Tibial nerve (tissue), 4 donors: ENCODE results near the gene KAZN. TPM values are rescaled to one million over a fixed set of nuclear protein-coding genes. Genes with fewer than 3 reads are reported as not detected.
A peak's percentile ranks its signal among the peaks of the same experiment; 100 is the strongest.

ENCODE experiments used
- DNase-seq, 2 donors: peaks; one replicate each; pipeline ENCODE4 v3.0.0-alpha.2; 2019; ENCODE audit warnings: low spot score in 2 of 2
- H3K27ac ChIP-seq, 4 donors: fragments of 200-600 bp; sonication (generic) in 3 of 4; one replicate each; pipeline ENCODE4 v1.5.1; 2017 to 2019; ENCODE audit warnings: mild to moderate bottlenecking in 1 of 4
- H3K27me3 ChIP-seq, 2 donors: fragments of 200-600 bp; sonication (generic) in 1 of 2; one replicate each; pipeline versions ENCODE4 v1.5.1 to v1.6.0; 2017 to 2019
- H3K36me3 ChIP-seq, 3 donors: fragments of 200-600 bp; sonication (generic); one replicate each; pipeline ENCODE4 v1.5.1; 2018 to 2019
- H3K4me1 ChIP-seq, 4 donors: fragments of 200-600 bp; sonication (generic) in 3 of 4; one replicate each; pipeline ENCODE4 v1.5.1; 2017 to 2019
- H3K4me3 ChIP-seq, 4 donors: fragments of 200-600 bp; sonication (generic) in 3 of 4; one replicate each; pipeline ENCODE4 v1.5.1; 2017 to 2019; ENCODE audit warnings: mild to moderate bottlenecking in 1 of 4, moderate library complexity in 1 of 4
- H3K9me3 ChIP-seq, 4 donors: fragments of 200-600 bp; sonication (generic) in 3 of 4; one replicate each; pipeline ENCODE4 v1.5.1; 2017 to 2019
- EP300 ChIP-seq, 2 donors: sonication (generic); formaldehyde crosslinking; IDR thresholded peaks; one replicate each; pipeline ENCODE4 v1.6.1; 2017; ENCODE audit warnings: antibody characterized with exemption in 2 of 2, mild to moderate bottlenecking in 1 of 2
- POLR2A ChIP-seq, 2 donors: fragments of 450-650 bp; IDR thresholded peaks; one replicate each; pipeline ENCODE4 v1.6.1; 2017; ENCODE audit warnings: antibody characterized with exemption in 2 of 2, mild to moderate bottlenecking in 2 of 2, moderate library complexity in 2 of 2
- WGBS, 2 donors: methylation state at CpG; one replicate each; pipeline ENCODE4 v1.1.5; 2018; 5-methylcytosine and 5-hydroxymethylcytosine counted together
- total RNA-seq, 4 donors: library from RNA; depleted of rRNA; stranded (reverse); fragments of >200 nt; gene quantifications; one replicate each; pipeline ENCODE4 v1.1.0, GENCODE V29; 2016
- TF ChIP-seq, protein P1 (sequence below), 5 experiments: fragments of 200-600 bp in 3 of 5; fragments of 450-650 bp in 2 of 5; sonication (generic) in 3 of 5; IDR thresholded peaks; one replicate each; pipeline ENCODE4 v1.5.1; 2016 to 2019; ENCODE audit warnings: antibody characterized with exemption in 5 of 5, mild to moderate bottlenecking in 3 of 5, moderate library complexity in 2 of 5

The KAZN gene
- total RNA-seq, 4 donors from 2014 or later = 16.0 to 29.2 (median 22.2) TPM

DNA sequence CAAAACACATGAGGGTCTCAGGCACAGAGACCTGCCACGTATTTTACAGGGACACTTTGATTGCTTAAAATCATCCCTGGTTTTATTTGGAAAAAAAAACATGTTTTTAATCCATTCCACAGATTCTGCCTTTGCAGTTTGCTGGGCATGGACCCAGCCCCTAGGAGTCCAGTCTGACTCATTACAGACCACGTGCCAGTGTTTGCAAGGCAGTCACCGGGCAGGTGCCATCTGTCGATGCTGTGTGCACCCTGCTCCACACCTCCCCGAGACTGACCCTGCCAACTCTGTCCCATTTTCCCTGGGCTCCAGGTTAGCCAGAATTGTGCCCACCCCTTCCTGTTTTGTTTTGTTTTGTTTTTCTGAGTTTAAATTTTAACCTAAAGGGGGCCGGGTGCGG lies 406.6 kb downstream of the KAZN start:
- TF ChIP-seq, protein P1, sequence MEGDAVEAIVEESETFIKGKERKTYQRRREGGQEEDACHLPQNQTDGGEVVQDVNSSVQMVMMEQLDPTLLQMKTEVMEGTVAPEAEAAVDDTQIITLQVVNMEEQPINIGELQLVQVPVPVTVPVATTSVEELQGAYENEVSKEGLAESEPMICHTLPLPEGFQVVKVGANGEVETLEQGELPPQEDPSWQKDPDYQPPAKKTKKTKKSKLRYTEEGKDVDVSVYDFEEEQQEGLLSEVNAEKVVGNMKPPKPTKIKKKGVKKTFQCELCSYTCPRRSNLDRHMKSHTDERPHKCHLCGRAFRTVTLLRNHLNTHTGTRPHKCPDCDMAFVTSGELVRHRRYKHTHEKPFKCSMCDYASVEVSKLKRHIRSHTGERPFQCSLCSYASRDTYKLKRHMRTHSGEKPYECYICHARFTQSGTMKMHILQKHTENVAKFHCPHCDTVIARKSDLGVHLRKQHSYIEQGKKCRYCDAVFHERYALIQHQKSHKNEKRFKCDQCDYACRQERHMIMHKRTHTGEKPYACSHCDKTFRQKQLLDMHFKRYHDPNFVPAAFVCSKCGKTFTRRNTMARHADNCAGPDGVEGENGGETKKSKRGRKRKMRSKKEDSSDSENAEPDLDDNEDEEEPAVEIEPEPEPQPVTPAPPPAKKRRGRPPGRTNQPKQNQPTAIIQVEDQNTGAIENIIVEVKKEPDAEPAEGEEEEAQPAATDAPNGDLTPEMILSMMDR (IDR thresholded peaks at IDR 0.05) = no peak
- no peak for TF ChIP-seq EP300 (IDR thresholded peaks at IDR 0.05)
- TF ChIP-seq POLR2A (IDR thresholded peaks at IDR 0.05) = no peak
- peaks cover 0 to 6% (median 0%) of the 10 kb centered on the region in 4 donors for H3K9me3 ChIP-seq
- WGBS, 2 donors = 86 to 89% methylated on average over 7 of the region's 7 CpGs
- no peaks in the 10 kb centered on the region for H3K27me3 ChIP-seq
- no peak overlapping the region for H3K27ac ChIP-seq
- DNase-seq = no peak
- H3K4me3 ChIP-seq = no peak overlapping the region
- H3K36me3 ChIP-seq = no peaks in the 10 kb centered on the region
- peaks cover 0 to 17% (median 3%) of the 10 kb centered on the region in 4 donors for H3K4me1 ChIP-seq

DNA sequence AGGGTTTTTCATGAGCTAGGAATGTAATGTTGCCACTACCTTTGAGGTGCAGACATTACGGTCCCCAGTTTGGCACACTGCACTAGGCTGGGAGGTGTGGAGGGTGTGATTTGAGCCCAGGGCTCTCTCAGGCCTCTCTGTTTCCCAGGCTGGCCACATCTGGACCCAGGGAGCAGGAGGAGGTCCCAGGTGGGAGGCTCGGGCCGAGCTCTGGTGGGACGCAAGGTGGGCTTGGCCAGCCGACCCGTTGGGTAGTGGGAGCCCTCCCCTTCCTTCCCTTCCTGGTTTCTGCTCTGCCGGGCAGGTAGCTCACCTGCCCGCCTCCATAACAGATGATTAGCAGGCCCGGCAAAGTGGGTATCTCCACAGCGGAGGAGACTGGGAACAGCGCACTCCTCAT lies 408.9 kb downstream of the KAZN start:
- Histone ChIP-seq H3K4me1 (peaks cover 0 to 17% (median 3%) of the 10 kb centered on the region in 4 donors), H3K4me3 (no peak overlapping the region), H3K27me3 (no peaks in the 10 kb centered on the region), H3K9me3 (peaks cover 0 to 13% (median 0%) of the 10 kb centered on the region in 4 donors), H3K27ac (peak overlapping the region in 1 of 4 donors; percentile 47), H3K36me3 (no peaks in the 10 kb centered on the region)
- 88 to 89% methylated on average over 11 of the region's 11 CpGs for WGBS, 2 donors
- TF ChIP-seq POLR2A (IDR thresholded peaks at IDR 0.05) (no peak), EP300 (IDR thresholded peaks at IDR 0.05) (no peak)
- TF ChIP-seq, protein P1 (IDR thresholded peaks at IDR 0.05) = no peak
- DNase-seq = no peak

DNA sequence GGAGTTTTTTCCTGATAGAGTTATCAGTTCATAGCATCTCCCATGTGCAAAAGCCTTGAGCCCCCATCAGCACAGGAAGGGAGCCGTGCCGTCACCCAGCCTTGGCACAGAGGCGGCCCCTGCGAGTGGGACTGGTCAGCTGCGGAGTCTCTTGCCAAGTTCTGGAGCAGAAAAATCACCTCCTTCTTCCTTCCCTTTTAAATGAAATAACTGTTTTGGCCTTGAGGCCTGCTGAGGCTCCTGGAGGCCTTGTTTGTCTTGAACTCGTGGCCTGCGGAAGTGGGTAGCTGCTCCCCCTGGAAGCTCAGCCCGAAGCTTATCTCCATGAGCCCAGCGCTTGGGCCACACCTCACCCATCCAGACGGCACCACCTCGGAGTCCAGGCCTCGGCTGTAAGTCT lies 409.4 kb downstream of the KAZN start:
- no peak for TF ChIP-seq POLR2A (IDR thresholded peaks at IDR 0.05)
- TF ChIP-seq, protein P1 (IDR thresholded peaks at IDR 0.05) = no peak
- TF ChIP-seq EP300 (IDR thresholded peaks at IDR 0.05) = peak in 1 of 2 donors; percentile 22
- Histone ChIP-seq H3K9me3 (peaks cover 0 to 13% (median 0%) of the 10 kb centered on the region in 4 donors), H3K4me1 (peaks cover 0 to 17% (median 3%) of the 10 kb centered on the region in 4 donors), H3K27me3 (no peaks in the 10 kb centered on the region), H3K27ac (peak overlapping the region in 2 of 4 donors; percentile 42 to 47), H3K36me3 (no peaks in the 10 kb centered on the region), H3K4me3 (no peak overlapping the region)
- DNase-seq = no peak
- WGBS, 2 donors = 50 to 57% methylated on average over 12 of the region's 12 CpGs

DNA sequence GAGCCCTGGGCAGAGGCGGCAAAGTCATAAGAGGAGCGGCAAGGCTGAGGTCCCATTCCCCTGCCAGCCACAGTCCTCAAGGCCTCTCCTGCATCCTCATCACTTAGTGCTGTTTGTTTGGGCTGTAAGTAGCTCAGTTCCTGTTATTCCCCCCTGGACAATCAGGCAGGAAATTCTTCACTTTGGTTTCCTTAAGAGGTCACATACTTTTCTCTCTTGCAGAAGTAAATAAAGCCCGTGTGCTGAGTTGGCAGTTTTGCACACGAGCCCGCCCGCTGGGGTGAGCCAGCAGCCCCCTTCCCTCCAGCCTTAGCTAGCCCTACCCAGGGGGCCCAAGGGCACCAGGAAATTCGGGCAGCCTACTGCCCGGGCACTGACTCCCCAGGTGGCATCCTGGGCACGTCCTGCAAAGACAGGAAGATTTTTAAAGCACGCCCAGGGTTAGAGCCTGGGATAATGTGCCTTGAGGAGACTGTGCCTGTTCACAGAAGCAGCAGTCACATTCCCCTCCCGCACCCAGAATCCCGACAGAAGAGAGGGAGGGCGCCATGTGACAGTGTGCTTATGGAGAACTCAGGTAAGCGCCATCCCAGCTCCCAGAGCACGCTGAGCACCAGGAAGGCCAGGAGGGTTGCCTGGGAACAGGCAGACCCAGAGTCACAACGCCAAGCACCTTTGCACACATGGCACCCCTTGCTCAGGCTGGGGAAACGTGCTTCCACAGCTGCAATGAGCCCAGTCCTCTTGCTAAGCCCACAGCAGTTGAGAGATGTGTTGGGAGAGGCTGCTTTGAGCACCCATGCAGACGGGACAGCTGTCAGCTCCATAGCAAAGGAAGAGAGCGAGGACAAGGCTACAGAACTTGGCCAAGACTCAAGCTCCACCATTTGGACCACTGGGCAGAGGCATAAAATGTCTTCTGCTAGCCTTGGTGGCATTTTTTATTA lies 410.6 kb downstream of the KAZN start:
- no peak for DNase-seq
- peaks cover 0 to 13% (median 0%) of the 10 kb centered on the region in 4 donors for H3K9me3 ChIP-seq
- 45 to 53% methylated on average over 15 to 19 of the region's 19 CpGs for WGBS, 2 donors
- TF ChIP-seq POLR2A (IDR thresholded peaks at IDR 0.05) = no peak
- TF ChIP-seq, protein P1 (IDR thresholded peaks at IDR 0.05) = no peak
- no peak for TF ChIP-seq EP300 (IDR thresholded peaks at IDR 0.05)
- no peak overlapping the region for H3K4me3 ChIP-seq
- peak overlapping the region in 1 of 4 donors; percentile 42 for H3K27ac ChIP-seq
- no peaks in the 10 kb centered on the region for H3K36me3 ChIP-seq
- H3K4me1 ChIP-seq = peaks cover 0 to 17% (median 3%) of the 10 kb centered on the region in 4 donors
- H3K27me3 ChIP-seq = no peaks in the 10 kb centered on the region

DNA sequence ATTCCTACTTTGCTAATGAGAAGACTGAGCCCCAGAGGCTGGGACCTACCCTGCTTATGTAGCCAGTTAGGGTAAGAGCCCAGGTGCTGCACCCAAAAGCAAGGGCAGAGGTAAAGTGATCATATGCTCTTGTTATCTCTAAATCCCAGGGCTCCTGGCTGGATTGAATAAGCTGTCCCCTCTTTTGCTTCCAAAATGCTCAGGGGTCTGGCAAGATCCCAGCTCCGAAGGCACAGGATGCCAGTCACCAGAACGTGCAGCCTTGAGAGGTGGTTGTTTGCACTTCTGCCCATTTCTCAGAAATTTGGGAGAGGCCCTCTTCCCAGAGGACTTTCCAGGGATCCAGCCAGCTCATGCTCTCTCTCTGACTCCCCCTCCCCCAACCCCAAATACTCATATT lies 412.7 kb downstream of the KAZN start:
- H3K36me3 ChIP-seq = no peaks in the 10 kb centered on the region
- DNase-seq = no peak
- TF ChIP-seq POLR2A (IDR thresholded peaks at IDR 0.05) (no peak), EP300 (IDR thresholded peaks at IDR 0.05) (no peak)
- TF ChIP-seq, protein P1 (IDR thresholded peaks at IDR 0.05) = no peak
- no peak overlapping the region for H3K27ac ChIP-seq
- peaks cover 0 to 17% (median 3%) of the 10 kb centered on the region in 4 donors for H3K4me1 ChIP-seq
- H3K4me3 ChIP-seq = no peak overlapping the region
- no peaks in the 10 kb centered on the region for H3K27me3 ChIP-seq
- 67 to 73% methylated on average over 2 of the region's 2 CpGs for WGBS, 2 donors
- peaks cover 0 to 13% (median 0%) of the 10 kb centered on the region in 4 donors for H3K9me3 ChIP-seq
